Activated CD4-positive, alpha-beta T cell treated with anti-CD3 and anti-CD28 coated beads, Interleukin-2, amount 10 ng/mL, durations not matched to agents 24 days and 14 days (primary cell): ENCODE results near the gene PALS2. TPM values are rescaled to one million over a fixed set of nuclear protein-coding genes. Genes with fewer than 3 reads are reported as not detected.
A peak's percentile ranks its signal among the peaks of the same experiment; 100 is the strongest.

ENCODE experiments used
- DNase-seq: peaks from one replicate; pipeline ENCODE4 v3.0.0; 2022
- H3K27ac Mint-ChIP-seq: one replicate; pipeline ENCODE4 v1.8.0; 2022; ENCODE audit warnings: mild to moderate bottlenecking, mixed read lengths
- H3K27me3 Mint-ChIP-seq: one replicate; pipeline ENCODE4 v1.8.0; 2022; ENCODE audit warnings: mixed read lengths
- H3K36me3 Mint-ChIP-seq: one replicate; pipeline ENCODE4 v1.8.0; 2022; ENCODE audit warnings: low read depth, mild to moderate bottlenecking, mixed read lengths
- H3K4me1 Mint-ChIP-seq: one replicate; pipeline ENCODE4 v1.8.0; 2021; ENCODE audit warnings: mixed read lengths
- H3K4me3 Mint-ChIP-seq: one replicate; pipeline ENCODE4 v1.8.0; 2022; ENCODE audit warnings: mild to moderate bottlenecking, moderate library complexity, mixed read lengths
- H3K9me3 Mint-ChIP-seq: one replicate; pipeline ENCODE4 v1.8.0; 2021; ENCODE audit warnings: mixed read lengths
- intact Hi-C: fragments of 100-400 bp; cut with micrococcal nuclease; formaldehyde crosslinking; loops from one replicate; pipeline ENCODE4 v1.15.1; 2023
- total RNA-seq: library from RNA; stranded (reverse); gene quantifications from 2 replicates; pipeline ENCODE4 v1.2.3, GENCODE V29; 2022

PALS2 gene
- total RNA-seq, 1 donor from 2014 or later = 38.5 TPM

- Mint-ChIP-seq H3K27me3 (peaks cover 40% of the 10 kb centered on the region), H3K9me3 (no peaks in the 10 kb centered on the region), H3K4me1 (peaks cover 32% of the 10 kb centered on the region), H3K36me3 (peaks cover 5% of the 10 kb centered on the region), H3K27ac (peak overlapping the region; percentile 89), H3K4me3 (peak overlapping the region; percentile 99)
- peak; percentile 83 for DNase-seq
- intact Hi-C loops = loop anchor here (1.0 to 10.0 kb wide), 11 partner anchors 19 to 1043 kb away; partner anchors contain the start of genes CCDC126, CYCS, GSDME and NPY
Measured at GRCh38 chr7:24573554-24574338, 494 bp downstream of the PALS2 start.

DNA sequence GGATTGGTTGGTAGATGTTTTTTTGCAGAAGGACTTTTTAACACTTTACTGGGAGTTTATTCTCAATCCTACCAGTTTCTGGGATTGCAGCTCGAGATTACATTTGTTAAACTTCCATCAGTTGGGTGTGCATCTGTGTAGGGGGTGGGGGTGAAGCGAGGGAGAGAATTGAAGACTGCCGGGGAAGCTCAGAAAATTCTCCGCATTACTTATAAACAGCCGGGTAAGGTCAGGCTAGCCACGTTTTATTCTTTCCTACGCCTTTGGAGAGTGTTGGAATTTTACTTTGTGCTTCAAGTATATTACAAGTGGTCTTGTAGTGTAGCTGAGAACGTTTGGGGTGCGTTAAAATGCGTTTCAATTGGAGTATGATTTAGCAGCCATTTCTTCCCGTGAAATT lies 1.1 kb downstream of the PALS2 start:
- Mint-ChIP-seq H3K9me3 (no peaks in the 10 kb centered on the region), H3K27me3 (peaks cover 35% of the 10 kb centered on the region), H3K36me3 (peaks cover 5% of the 10 kb centered on the region), H3K4me1 (peaks cover 34% of the 10 kb centered on the region), H3K4me3 (peak overlapping the region; percentile 99), H3K27ac (peak overlapping the region; percentile 89)
- intact Hi-C loops = loop anchor here (2.0 to 10.0 kb wide), 9 partner anchors 18 to 980 kb away; partner anchors contain the start of genes CCDC126, CYCS, GSDME and NPY
- no peak for DNase-seq

- H3K27ac Mint-ChIP-seq = no peak overlapping the region
- H3K4me1 Mint-ChIP-seq = peaks cover 38% of the 10 kb centered on the region
- peaks cover 29% of the 10 kb centered on the region for H3K27me3 Mint-ChIP-seq
- peak overlapping the region; percentile 99 for H3K4me3 Mint-ChIP-seq
- H3K9me3 Mint-ChIP-seq = no peaks in the 10 kb centered on the region
- intact Hi-C loops = loop anchor here (2.0 to 10.0 kb wide), 9 partner anchors 18 to 980 kb away; partner anchors contain the start of genes CCDC126, CYCS, GSDME and NPY
- peaks cover 5% of the 10 kb centered on the region for H3K36me3 Mint-ChIP-seq
- no peak for DNase-seq
Measured at GRCh38 chr7:24574950-24575349, 1.7 kb downstream of the PALS2 start.

GRCh38 chr7:24576171-24577025 lies 3.1 kb downstream of the PALS2 start:
- intact Hi-C loops = loop anchor here (1.0 to 10.0 kb wide), 7 partner anchors 89 to 982 kb away; partner anchors contain the start of genes CCDC126, CYCS and NPY
- H3K4me1 Mint-ChIP-seq = peaks cover 45% of the 10 kb centered on the region
- H3K36me3 Mint-ChIP-seq = peaks cover 5% of the 10 kb centered on the region
- peak; percentile 70 for DNase-seq
- H3K4me3 Mint-ChIP-seq = peak overlapping the region; percentile 36
- no peaks in the 10 kb centered on the region for H3K9me3 Mint-ChIP-seq
- H3K27ac Mint-ChIP-seq = peak overlapping the region; percentile 0
- H3K27me3 Mint-ChIP-seq = peaks cover 16% of the 10 kb centered on the region

DNA sequence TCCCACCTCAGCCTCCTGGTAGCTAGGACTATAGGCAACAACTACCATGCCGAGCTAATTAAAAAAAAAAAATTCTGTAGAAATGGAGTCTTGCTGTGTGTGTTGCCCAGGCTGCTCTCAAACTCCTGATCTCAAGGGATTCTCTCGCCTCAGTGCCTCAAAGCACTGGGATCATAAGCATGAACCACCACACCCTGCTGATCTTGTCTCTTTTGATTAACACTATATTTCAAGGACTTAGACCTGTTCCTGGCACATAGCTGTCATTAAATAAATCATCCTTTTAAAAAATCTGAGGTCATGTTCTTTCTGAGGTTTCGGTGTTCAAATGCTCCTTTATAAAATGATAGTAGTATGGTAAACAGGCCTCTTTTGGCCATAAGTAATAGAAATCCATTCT lies 4.8 kb downstream of the PALS2 start:
- H3K4me1 Mint-ChIP-seq = peaks cover 36% of the 10 kb centered on the region

DNA sequence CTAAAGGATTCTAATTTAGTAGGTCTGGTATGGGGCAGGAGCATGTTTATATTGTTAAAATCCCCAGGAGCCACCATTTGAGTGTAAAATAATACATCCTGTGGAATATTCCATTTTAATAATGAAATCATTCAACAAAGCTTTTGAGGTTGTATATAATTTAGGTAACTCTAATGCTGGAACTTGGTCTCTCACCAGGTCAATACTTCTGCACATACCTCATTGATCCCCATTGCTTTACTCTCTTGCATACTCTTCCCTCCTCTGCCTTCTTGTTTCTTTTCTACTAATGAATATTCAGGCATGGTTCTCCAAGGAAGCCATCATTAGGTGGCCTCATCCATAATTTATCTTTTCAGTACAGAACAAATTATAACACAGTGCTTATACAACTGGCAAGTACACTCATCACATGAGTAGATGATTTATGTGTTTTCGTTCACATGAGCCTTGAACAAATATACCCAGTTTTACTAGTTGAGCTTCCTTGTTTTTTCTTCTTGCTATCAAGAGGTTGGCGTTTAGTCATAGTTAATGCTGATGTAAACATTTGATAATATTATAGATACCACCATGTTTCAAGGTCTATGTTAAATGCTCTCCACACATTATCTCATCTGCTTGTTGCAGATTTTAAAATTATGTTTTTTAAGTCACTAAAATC lies 7.2 kb downstream of the PALS2 start:
- Mint-ChIP-seq H3K36me3 (peaks cover 2% of the 10 kb centered on the region), H3K27me3 (peaks cover 3% of the 10 kb centered on the region)
- intact Hi-C loops = no loop called here

More for the DNA sequence above, 4.8 kb downstream of the PALS2 start:
- Mint-ChIP-seq H3K36me3 (peaks cover 5% of the 10 kb centered on the region), H3K27me3 (peaks cover 3% of the 10 kb centered on the region), H3K9me3 (no peaks in the 10 kb centered on the region), H3K27ac (no peak overlapping the region), H3K4me3 (no peak overlapping the region)
- intact Hi-C loops = loop anchor here (10.0 kb wide), 5 partner anchors 293 to 983 kb away; partner anchors contain the start of genes CCDC126, CYCS and NPY
- no peak for DNase-seq

GRCh38 chr7:24582166-24582565 lies 8.9 kb downstream of the PALS2 start:
- peaks cover 23% of the 10 kb centered on the region for H3K4me1 Mint-ChIP-seq
- no peak for DNase-seq
- no peak overlapping the region for H3K4me3 Mint-ChIP-seq
- no peaks in the 10 kb centered on the region for H3K9me3 Mint-ChIP-seq
- intact Hi-C loops = no loop called here
- no peak overlapping the region for H3K27ac Mint-ChIP-seq
- H3K36me3 Mint-ChIP-seq = peaks cover 2% of the 10 kb centered on the region
- peaks cover 3% of the 10 kb centered on the region for H3K27me3 Mint-ChIP-seq

More for the DNA sequence above, 7.2 kb downstream of the PALS2 start:
- no peak overlapping the region for H3K4me3 Mint-ChIP-seq
- H3K27ac Mint-ChIP-seq = no peak overlapping the region
- no peak for DNase-seq
- H3K9me3 Mint-ChIP-seq = no peaks in the 10 kb centered on the region
- peaks cover 25% of the 10 kb centered on the region for H3K4me1 Mint-ChIP-seq

DNA sequence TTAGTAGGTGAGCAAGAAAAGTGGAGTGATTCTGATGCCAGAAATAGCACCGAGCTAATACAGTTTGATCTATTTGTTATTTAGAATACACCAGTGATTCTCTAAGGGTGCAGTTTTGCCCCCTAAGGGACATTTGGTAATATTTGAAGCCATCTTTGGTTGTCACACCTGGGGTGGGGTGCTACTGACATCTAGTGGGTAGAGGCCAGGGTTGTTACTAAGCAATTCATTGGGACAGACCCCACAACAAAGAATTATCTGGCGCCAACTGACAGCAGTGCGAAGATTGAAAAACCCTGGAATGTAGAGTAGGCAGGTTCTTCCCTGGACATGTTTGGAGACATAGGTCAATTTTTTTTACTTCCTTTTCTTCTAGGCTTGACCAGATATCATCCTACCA lies 14.6 kb downstream of the PALS2 start:
- Mint-ChIP-seq H3K27me3 (no peaks in the 10 kb centered on the region), H3K4me1 (peaks cover 23% of the 10 kb centered on the region), H3K4me3 (no peak overlapping the region), H3K36me3 (peaks cover 5% of the 10 kb centered on the region), H3K27ac (no peak overlapping the region), H3K9me3 (peaks cover 3% of the 10 kb centered on the region)
- intact Hi-C loops = no loop called here
- peak; percentile 80 for DNase-seq

DNA sequence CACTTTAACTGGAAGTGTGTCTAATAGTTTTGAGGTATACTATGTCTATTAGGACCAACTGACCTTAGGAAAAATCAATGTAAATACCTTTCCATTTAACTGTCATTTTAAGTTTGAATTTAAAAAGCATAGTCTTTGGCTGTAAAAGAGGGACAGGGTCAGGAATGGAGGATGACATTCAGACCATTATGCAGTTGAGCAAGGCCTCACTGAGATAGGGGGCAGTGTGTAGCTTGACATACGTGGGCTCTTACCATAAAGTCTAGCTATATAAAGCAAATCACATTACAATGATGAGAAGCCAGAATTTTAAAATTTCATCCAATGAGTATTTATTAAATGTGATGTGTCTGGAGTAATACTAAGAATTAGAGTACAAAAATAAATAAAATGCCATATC lies 17.9 kb downstream of the PALS2 start:
- intact Hi-C loops = no loop called here
- Mint-ChIP-seq H3K4me3 (no peak overlapping the region), H3K36me3 (peaks cover 6% of the 10 kb centered on the region), H3K27ac (no peak overlapping the region), H3K4me1 (peaks cover 23% of the 10 kb centered on the region), H3K27me3 (no peaks in the 10 kb centered on the region), H3K9me3 (peaks cover 3% of the 10 kb centered on the region)
- DNase-seq = no peak

DNA sequence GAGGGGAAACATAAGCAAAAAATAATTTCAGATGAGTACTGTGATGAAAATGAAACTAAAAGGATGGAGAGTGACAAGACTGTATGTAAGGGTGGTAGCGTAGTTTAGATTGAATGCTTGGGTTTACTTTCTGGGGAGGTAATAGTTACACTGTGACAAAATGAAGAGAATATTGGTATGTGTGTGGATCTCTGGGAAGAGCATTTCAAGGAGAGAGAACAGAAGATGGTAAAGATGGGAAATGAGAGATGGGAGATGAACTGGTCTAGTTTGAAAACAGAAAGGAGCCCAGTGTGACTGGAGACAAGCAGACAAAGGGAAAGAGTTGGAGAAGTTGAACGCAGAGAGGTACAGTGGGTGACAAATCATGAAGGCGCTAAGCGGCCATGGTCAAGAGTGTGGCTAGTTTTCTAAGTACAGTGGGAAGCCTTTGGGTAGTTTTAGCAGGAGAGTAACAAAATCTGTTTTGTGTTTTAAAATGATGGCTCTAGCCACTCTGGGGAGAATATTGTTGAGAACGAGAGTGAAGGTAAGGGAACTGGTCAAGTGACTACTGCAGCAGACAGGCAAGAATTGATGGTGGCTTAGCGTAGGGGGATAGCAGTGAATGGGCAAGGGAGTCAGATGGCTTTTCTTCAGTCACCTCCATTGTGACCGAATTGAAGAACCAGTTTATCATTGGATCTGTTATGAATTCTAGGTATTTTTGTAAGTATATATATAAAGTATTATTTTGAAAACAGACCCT lies 22.6 kb downstream of the PALS2 start:
- H3K27me3 Mint-ChIP-seq = no peaks in the 10 kb centered on the region
- H3K4me3 Mint-ChIP-seq = no peak overlapping the region
- H3K36me3 Mint-ChIP-seq = peaks cover 6% of the 10 kb centered on the region
- H3K4me1 Mint-ChIP-seq = peaks cover 3% of the 10 kb centered on the region
- no peak overlapping the region for H3K27ac Mint-ChIP-seq
- peak; percentile 62 for DNase-seq
- intact Hi-C loops = loop anchor here (5.0 kb wide), 1 partner anchor 161 kb away; the partner anchor contains the start of gene GSDME
- H3K9me3 Mint-ChIP-seq = peaks cover 3% of the 10 kb centered on the region

GRCh38 chr7:24597014-24597413 lies 23.8 kb downstream of the PALS2 start:
- intact Hi-C loops = loop anchor here (1.0 to 5.0 kb wide), 2 partner anchors 24 to 160 kb away; partner anchors contain the start of genes GSDME and PALS2
- Mint-ChIP-seq H3K9me3 (peaks cover 3% of the 10 kb centered on the region), H3K36me3 (peaks cover 9% of the 10 kb centered on the region), H3K27ac (no peak overlapping the region), H3K4me3 (no peak overlapping the region), H3K27me3 (no peaks in the 10 kb centered on the region), H3K4me1 (peaks cover 6% of the 10 kb centered on the region)
- DNase-seq = no peak

DNA sequence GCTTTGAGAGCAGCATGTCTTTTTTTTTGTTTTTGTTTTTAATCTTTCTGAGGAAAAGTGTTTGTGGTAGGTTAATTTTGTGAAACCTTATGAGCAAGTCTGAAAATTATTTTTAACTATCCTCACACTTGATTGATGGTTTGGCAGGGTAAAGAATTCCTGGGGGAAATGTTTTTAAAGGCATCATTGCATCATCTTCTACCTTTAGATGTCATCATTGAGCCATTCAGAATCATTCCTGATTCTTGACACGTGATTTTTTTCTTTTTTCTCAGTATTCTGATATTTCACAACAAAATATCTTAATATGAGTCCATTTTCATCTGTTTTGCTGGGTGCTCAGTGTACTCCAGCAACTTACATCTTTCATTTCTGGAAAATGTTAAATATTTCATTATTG lies 28.3 kb downstream of the PALS2 start:
- no peak overlapping the region for H3K27ac Mint-ChIP-seq
- intact Hi-C loops = no loop called here

More for the DNA sequence above, 28.3 kb downstream of the PALS2 start:
- peaks cover 7% of the 10 kb centered on the region for H3K9me3 Mint-ChIP-seq
- peaks cover 4% of the 10 kb centered on the region for H3K4me1 Mint-ChIP-seq
- no peak for DNase-seq
- peaks cover 17% of the 10 kb centered on the region for H3K36me3 Mint-ChIP-seq
- H3K27me3 Mint-ChIP-seq = no peaks in the 10 kb centered on the region
- H3K4me3 Mint-ChIP-seq = no peak overlapping the region
